NK-92 (cell line): ENCODE data around the gene ZC3H13.

Source experiments
- DNase-seq: peaks from one replicate; lab custom pipeline; 2025; ENCODE audit not compliant: unreplicated experiment; lab: John Stamatoyannopoulos, UW

The ZC3H13 gene

GRCh38 chr13:46062185-46062584 lies 9.6 kb upstream of the ZC3H13 start:
- no peak for DNase-seq

- no peak for DNase-seq
These were observed 6.9 kb upstream of the ZC3H13 start for GRCh38 chr13:46059405-46059804.

- DNase-seq: no peak
These were observed 5.7 kb upstream of the ZC3H13 start for GRCh38 chr13:46058268-46058667.

- DNase-seq: no peak
These were observed 4.9 kb upstream of the ZC3H13 start for GRCh38 chr13:46057256-46058015.

GRCh38 chr13:46053162-46054012 lies 841 bp upstream of the ZC3H13 start:
- DNase-seq: no peak

- DNase-seq: no peak
These were observed 603 bp downstream of the ZC3H13 start for GRCh38 chr13:46051968-46052318.

GRCh38 chr13:46050771-46051170 lies 1.8 kb downstream of the ZC3H13 start:
- DNase-seq: no peak

- no peak for DNase-seq
These were observed 7.1 kb downstream of the ZC3H13 start for GRCh38 chr13:46045424-46045823.

- no peak for DNase-seq
These were observed 8.9 kb downstream of the ZC3H13 start for GRCh38 chr13:46043647-46044046.

GRCh38 chr13:46041419-46041839 lies 11.1 kb downstream of the ZC3H13 start:
- no peak for DNase-seq

GRCh38 chr13:46040763-46041162 lies 11.8 kb downstream of the ZC3H13 start:
- DNase-seq: no peak

GRCh38 chr13:46039411-46040182 lies 12.9 kb downstream of the ZC3H13 start:
- DNase-seq: no peak

- no peak for DNase-seq
These were observed 14.2 kb downstream of the ZC3H13 start for GRCh38 chr13:46038296-46038695.

GRCh38 chr13:46035066-46035465 lies 17.5 kb downstream of the ZC3H13 start:
- no peak for DNase-seq

GRCh38 chr13:46032341-46032740 lies 20.2 kb downstream of the ZC3H13 start:
- no peak for DNase-seq

- no peak for DNase-seq
These were observed 20.8 kb downstream of the ZC3H13 start for GRCh38 chr13:46031581-46032263.

GRCh38 chr13:46025157-46025556 lies 27.4 kb downstream of the ZC3H13 start:
- no peak for DNase-seq

GRCh38 chr13:46022481-46022880 lies 30.1 kb downstream of the ZC3H13 start:
- DNase-seq: no peak

GRCh38 chr13:46016216-46016615 lies 36.3 kb downstream of the ZC3H13 start:
- DNase-seq: no peak

GRCh38 chr13:46015366-46015765 lies 37.2 kb downstream of the ZC3H13 start:
- DNase-seq: no peak

- DNase-seq: no peak
These were observed 40.1 kb downstream of the ZC3H13 start for GRCh38 chr13:46012404-46012803.
